Tibial nerve (tissue), 4 donors: ENCODE measurements around the gene ZCCHC17. TPM values are rescaled to one million over a fixed set of nuclear protein-coding genes. Genes with fewer than 3 reads are reported as not detected.

Source experiments
- DNase-seq, 2 donors: peaks; one replicate each; pipeline ENCODE4 v3.0.0-alpha.2; 2019; ENCODE audit warnings: low spot score in 2 of 2
- H3K27ac ChIP-seq, 4 donors: fragments of 200-600 bp; sonication (generic) in 3 of 4; one replicate each; pipeline ENCODE4 v1.5.1; 2017 to 2019; ENCODE audit warnings: mild to moderate bottlenecking in 1 of 4
- H3K27me3 ChIP-seq, 2 donors: fragments of 200-600 bp; sonication (generic) in 1 of 2; one replicate each; pipeline versions ENCODE4 v1.5.1 to v1.6.0; 2017 to 2019
- H3K36me3 ChIP-seq, 3 donors: fragments of 200-600 bp; sonication (generic); one replicate each; pipeline ENCODE4 v1.5.1; 2018 to 2019
- H3K4me1 ChIP-seq, 4 donors: fragments of 200-600 bp; sonication (generic) in 3 of 4; one replicate each; pipeline ENCODE4 v1.5.1; 2017 to 2019
- H3K4me3 ChIP-seq, 4 donors: fragments of 200-600 bp; sonication (generic) in 3 of 4; one replicate each; pipeline ENCODE4 v1.5.1; 2017 to 2019; ENCODE audit warnings: mild to moderate bottlenecking in 1 of 4, moderate library complexity in 1 of 4
- H3K9me3 ChIP-seq, 4 donors: fragments of 200-600 bp; sonication (generic) in 3 of 4; one replicate each; pipeline ENCODE4 v1.5.1; 2017 to 2019
- EP300 ChIP-seq, 2 donors: sonication (generic); formaldehyde crosslinking; IDR thresholded peaks; one replicate each; pipeline ENCODE4 v1.6.1; 2017; ENCODE audit warnings: antibody characterized with exemption in 2 of 2, mild to moderate bottlenecking in 1 of 2
- POLR2A ChIP-seq, 2 donors: fragments of 450-650 bp; IDR thresholded peaks; one replicate each; pipeline ENCODE4 v1.6.1; 2017; ENCODE audit warnings: antibody characterized with exemption in 2 of 2, mild to moderate bottlenecking in 2 of 2, moderate library complexity in 2 of 2
- WGBS, 2 donors: methylation state at CpG; one replicate each; pipeline ENCODE4 v1.1.5; 2018; 5-methylcytosine and 5-hydroxymethylcytosine counted together
- total RNA-seq, 4 donors: library from RNA; depleted of rRNA; stranded (reverse); fragments of >200 nt; gene quantifications; one replicate each; pipeline ENCODE4 v1.1.0, GENCODE V29; 2016
- TF ChIP-seq, protein P1 (sequence below), 5 experiments: fragments of 200-600 bp in 3 of 5; fragments of 450-650 bp in 2 of 5; sonication (generic) in 3 of 5; IDR thresholded peaks; one replicate each; pipeline ENCODE4 v1.5.1; 2016 to 2019; ENCODE audit warnings: antibody characterized with exemption in 5 of 5, mild to moderate bottlenecking in 3 of 5, moderate library complexity in 2 of 5

ZCCHC17 gene
- total RNA-seq, 4 donors from 2014 or later, result 14.9 to 30.4 (median 26.5) TPM

DNA sequence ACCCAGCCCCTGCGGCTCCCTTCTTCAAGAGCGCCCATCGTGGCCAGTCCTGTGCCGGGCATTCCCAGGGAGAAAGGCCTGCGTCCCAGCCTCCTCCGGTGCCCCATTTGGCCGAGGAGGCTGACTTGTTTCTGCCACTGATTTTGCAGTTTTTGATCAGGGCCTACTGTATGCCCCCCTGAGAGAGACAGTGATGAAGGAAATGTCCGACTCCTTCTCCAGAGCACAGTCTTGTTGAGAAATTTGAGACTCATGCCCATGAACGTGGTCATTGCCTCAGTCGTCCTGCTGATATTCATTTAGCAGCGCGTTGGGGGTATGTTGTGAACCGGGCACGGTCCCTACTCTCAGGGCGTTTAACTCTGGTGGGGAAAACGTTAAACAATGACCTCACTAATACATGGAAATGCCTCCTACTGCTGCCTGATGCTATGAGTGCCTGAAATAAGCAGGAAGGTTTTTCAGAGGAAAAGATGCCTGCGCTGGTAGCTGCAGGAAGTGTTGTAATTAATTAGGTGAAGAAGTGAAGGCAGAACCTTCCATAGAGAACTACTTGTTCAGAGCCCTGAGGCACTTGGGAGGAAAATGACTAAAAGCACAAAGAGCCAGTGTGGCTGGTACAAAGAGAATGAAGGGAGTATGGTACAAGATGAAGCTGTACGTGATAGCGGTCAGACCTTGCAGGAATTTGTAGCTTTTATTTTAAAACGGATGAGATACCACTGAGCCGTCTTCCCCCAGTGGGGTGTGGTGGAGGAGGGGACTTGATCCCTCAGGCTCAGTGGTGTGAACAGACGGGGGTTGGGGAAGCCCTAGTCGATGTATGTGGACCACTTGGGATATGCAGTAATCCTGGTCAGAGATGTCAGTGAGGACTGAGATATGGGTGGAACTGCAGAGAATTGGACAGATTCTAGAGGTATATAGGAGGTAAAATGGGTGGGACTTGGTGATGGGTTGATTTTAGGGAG lies 730 bp downstream of the ZCCHC17 start:
- no peak for DNase-seq
- Histone ChIP-seq H3K9me3 (no peaks in the 10 kb centered on the region), H3K36me3 (peaks cover 0 to 24% (median 0%) of the 10 kb centered on the region in 3 donors), H3K4me1 (peaks cover 0 to 51% (median 20%) of the 10 kb centered on the region in 4 donors), H3K27ac (peak overlapping the region; percentile 40 to 92 (median 90)), H3K27me3 (no peaks in the 10 kb centered on the region), H3K4me3 (peak overlapping the region; percentile 61 to 88 (median 77))
- TF ChIP-seq POLR2A (IDR thresholded peaks at IDR 0.05) (no peak), EP300 (IDR thresholded peaks at IDR 0.05) (no peak)
- TF ChIP-seq, protein P1, sequence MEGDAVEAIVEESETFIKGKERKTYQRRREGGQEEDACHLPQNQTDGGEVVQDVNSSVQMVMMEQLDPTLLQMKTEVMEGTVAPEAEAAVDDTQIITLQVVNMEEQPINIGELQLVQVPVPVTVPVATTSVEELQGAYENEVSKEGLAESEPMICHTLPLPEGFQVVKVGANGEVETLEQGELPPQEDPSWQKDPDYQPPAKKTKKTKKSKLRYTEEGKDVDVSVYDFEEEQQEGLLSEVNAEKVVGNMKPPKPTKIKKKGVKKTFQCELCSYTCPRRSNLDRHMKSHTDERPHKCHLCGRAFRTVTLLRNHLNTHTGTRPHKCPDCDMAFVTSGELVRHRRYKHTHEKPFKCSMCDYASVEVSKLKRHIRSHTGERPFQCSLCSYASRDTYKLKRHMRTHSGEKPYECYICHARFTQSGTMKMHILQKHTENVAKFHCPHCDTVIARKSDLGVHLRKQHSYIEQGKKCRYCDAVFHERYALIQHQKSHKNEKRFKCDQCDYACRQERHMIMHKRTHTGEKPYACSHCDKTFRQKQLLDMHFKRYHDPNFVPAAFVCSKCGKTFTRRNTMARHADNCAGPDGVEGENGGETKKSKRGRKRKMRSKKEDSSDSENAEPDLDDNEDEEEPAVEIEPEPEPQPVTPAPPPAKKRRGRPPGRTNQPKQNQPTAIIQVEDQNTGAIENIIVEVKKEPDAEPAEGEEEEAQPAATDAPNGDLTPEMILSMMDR (IDR thresholded peaks at IDR 0.05), result no peak
- 2 to 3% methylated on average over 20 to 23 of the region's 23 CpGs for WGBS, 2 donors

- Histone ChIP-seq H3K27ac (no peak overlapping the region), H3K4me1 (peaks cover 0 to 49% (median 20%) of the 10 kb centered on the region in 4 donors), H3K9me3 (no peaks in the 10 kb centered on the region), H3K36me3 (peaks cover 0 to 8% (median 0%) of the 10 kb centered on the region in 3 donors), H3K27me3 (no peaks in the 10 kb centered on the region), H3K4me3 (no peak overlapping the region)
- 96 to 100% methylated on average over 1 of the region's 1 CpG for WGBS, 2 donors
- no peak for TF ChIP-seq EP300 (IDR thresholded peaks at IDR 0.05)
- TF ChIP-seq, protein P1 (IDR thresholded peaks at IDR 0.05), result no peak
- TF ChIP-seq POLR2A (IDR thresholded peaks at IDR 0.05), result no peak
- DNase-seq, result no peak
Observed at GRCh38 chr1:31299365-31299764, 2.5 kb downstream of the ZCCHC17 start.

DNA sequence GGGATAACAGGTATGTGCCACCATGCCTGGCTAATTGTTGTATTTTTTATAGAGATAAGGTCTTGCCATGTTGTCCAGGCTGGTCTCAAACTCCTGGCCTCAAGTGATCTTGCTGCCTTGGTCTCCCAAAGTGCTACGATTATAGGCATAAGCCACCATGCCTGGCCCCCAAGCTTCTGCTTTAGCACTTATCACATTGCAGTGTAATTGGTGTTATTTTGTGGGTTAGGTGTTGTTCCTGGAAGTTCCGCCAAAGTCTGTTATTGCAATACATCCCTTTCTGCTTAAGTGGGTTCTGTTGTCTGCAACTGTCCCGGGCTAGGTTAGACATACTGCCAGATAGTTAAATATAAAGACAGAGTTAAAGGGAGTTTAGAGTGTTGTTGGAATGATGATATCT lies 3.4 kb downstream of the ZCCHC17 start:
- WGBS, 2 donors, result 90 to 93% methylated on average over 3 of the region's 3 CpGs
- TF ChIP-seq EP300 (IDR thresholded peaks at IDR 0.05) (no peak), POLR2A (IDR thresholded peaks at IDR 0.05) (no peak)
- TF ChIP-seq, protein P1 (IDR thresholded peaks at IDR 0.05), result no peak

GRCh38 chr1:31302709-31303441 lies 6.0 kb downstream of the ZCCHC17 start:
- WGBS, 2 donors, result 74 to 75% methylated on average over 7 of the region's 7 CpGs
- DNase-seq, result no peak
- H3K4me3 ChIP-seq, result no peak overlapping the region

More for the DNA sequence above, 3.4 kb downstream of the ZCCHC17 start:
- H3K4me1 ChIP-seq, result peaks cover 0 to 41% (median 20%) of the 10 kb centered on the region in 4 donors
- H3K27me3 ChIP-seq, result no peaks in the 10 kb centered on the region
- H3K36me3 ChIP-seq, result peaks cover 0 to 12% (median 0%) of the 10 kb centered on the region in 3 donors
- DNase-seq, result no peak
- H3K27ac ChIP-seq, result no peak overlapping the region
- H3K9me3 ChIP-seq, result no peaks in the 10 kb centered on the region
- H3K4me3 ChIP-seq, result no peak overlapping the region

More at GRCh38 chr1:31302709-31303441, 6.0 kb downstream of the ZCCHC17 start:
- peaks cover 0 to 28% (median 7%) of the 10 kb centered on the region in 4 donors for H3K4me1 ChIP-seq
- H3K27ac ChIP-seq, result no peak overlapping the region
- H3K36me3 ChIP-seq, result peaks cover 0 to 12% (median 0%) of the 10 kb centered on the region in 3 donors
- no peaks in the 10 kb centered on the region for H3K9me3 ChIP-seq
- no peak for TF ChIP-seq POLR2A (IDR thresholded peaks at IDR 0.05)
- no peak for TF ChIP-seq EP300 (IDR thresholded peaks at IDR 0.05)
- TF ChIP-seq, protein P1 (IDR thresholded peaks at IDR 0.05), result no peak
- H3K27me3 ChIP-seq, result no peaks in the 10 kb centered on the region
